ENCODE measurements around the gene ANXA11. TPM values are rescaled to one million over a fixed set of nuclear protein-coding genes. Genes with fewer than 3 reads are reported as not detected.
"Not testable (repeated sequence)": the region's sequence is repeated elsewhere in the genome, so short reads cannot be mapped to it uniquely, and the experiment has no call there.

Gene ANXA11
- total and polyA plus RNA-seq, 7 donors = 63.2 to 323 (median 109) TPM

GRCh38 chr10:80152820-80153219 is 52.5 kb downstream of the ANXA11 start:
- no peaks in the 10 kb centered on the region for H3K27me3 ChIP-seq
- peaks cover 5 to 73% (median 37%) of the 10 kb centered on the region in 4 donors for H3K36me3 ChIP-seq
- H3K9me3 ChIP-seq = peaks cover 0 to 5% (median 1%) of the 10 kb centered on the region in 4 donors
- intact Hi-C loops (cut with DNase I) = no loop called here
- WGBS, 2 donors = 75 to 90% methylated on average over 6 of the region's 6 CpGs
- H3K4me3 ChIP-seq = no peak overlapping the region
- peaks cover 0 to 34% (median 18%) of the 10 kb centered on the region in 4 donors for H3K4me1 ChIP-seq
- TF ChIP-seq EP300 (IDR thresholded peaks at IDR 0.05) = no peak
- TF ChIP-seq POLR2AphosphoS5 (IDR thresholded peaks at IDR 0.05) = peak in 1 of 4 donors; percentile 6
- TF ChIP-seq CTCF (IDR thresholded peaks at IDR 0.05) = no peak
- TF ChIP-seq POLR2A (IDR thresholded peaks at IDR 0.05) = no peak
- DNase-seq = no peak
- H3K27ac ChIP-seq = no peak overlapping the region

DNA sequence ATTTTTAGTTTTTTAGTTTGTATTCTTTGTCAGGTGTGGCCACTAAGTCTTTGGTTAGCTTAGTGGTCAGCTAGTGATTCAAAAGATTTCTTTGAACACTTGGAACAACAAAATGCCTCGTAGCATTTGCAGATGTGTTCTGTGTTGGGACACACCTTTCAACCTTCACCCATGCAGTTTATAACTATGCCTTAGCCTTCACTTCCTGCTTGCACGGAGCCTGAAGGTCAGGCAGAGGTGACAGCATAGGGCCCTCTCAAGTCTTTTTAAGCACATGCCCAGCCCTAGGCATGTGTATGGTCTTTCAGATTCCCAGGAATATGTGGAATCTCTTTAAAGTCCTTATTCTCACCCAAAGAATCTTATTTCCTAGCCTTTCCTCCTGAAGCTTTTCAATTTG is 55.2 kb downstream of the ANXA11 start:
- Histone ChIP-seq H3K36me3 (peaks cover 0 to 47% (median 18%) of the 10 kb centered on the region in 4 donors), H3K27me3 (no peaks in the 10 kb centered on the region), H3K9me3 (peaks cover 0 to 5% (median 1%) of the 10 kb centered on the region in 4 donors), H3K4me3 (no peak overlapping the region), H3K4me1 (peaks cover 0 to 10% (median 5%) of the 10 kb centered on the region in 4 donors), H3K27ac (no peak overlapping the region)
- 20 to 53% methylated on average over 2 of the region's 2 CpGs for WGBS, 2 donors
- TF ChIP-seq POLR2A (IDR thresholded peaks at IDR 0.05) = no peak
- no peak for TF ChIP-seq EP300 (IDR thresholded peaks at IDR 0.05)
- no peak for TF ChIP-seq POLR2AphosphoS5 (IDR thresholded peaks at IDR 0.05)
- TF ChIP-seq CTCF (IDR thresholded peaks at IDR 0.05) = no peak
- intact Hi-C loops (cut with DNase I) = no loop called here
- no peak for DNase-seq

DNA sequence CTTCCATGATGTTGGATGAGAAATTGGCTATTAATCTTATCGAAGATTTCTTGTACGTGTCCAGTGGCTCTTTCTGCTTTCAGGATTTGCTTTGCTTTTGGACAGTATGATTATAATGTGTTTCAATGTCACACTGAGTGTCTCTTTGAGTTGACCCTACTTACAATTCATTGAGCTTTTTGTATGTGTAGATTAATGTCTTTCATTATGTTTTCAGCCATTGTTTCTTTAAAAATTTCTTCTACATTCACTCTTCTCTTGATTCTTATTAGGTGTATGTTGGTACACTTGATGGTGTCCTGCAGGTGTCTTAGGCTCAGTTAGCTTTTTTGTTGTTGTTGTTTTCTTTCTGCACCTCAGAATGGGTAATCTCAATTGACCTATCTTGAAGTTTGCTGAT is 56.2 kb downstream of the ANXA11 start:
- Histone ChIP-seq H3K9me3 (peaks cover 0 to 5% (median 1%) of the 10 kb centered on the region in 4 donors), H3K4me3 (no peak overlapping the region), H3K27me3 (no peaks in the 10 kb centered on the region), H3K27ac (no peak overlapping the region), H3K36me3 (peaks cover 0 to 36% (median 14%) of the 10 kb centered on the region in 4 donors), H3K4me1 (peaks cover 0 to 11% (median 8%) of the 10 kb centered on the region in 4 donors)
- TF ChIP-seq POLR2AphosphoS5 (IDR thresholded peaks at IDR 0.05) (no peak), CTCF (IDR thresholded peaks at IDR 0.05) (no peak), EP300 (IDR thresholded peaks at IDR 0.05) (no peak), POLR2A (IDR thresholded peaks at IDR 0.05) (no peak)
- WGBS, 2 donors = 96 to 98% methylated on average over 2 of the region's 2 CpGs
- intact Hi-C loops (cut with DNase I) = loop anchor here (10.0 kb wide), 1 partner anchor 774 kb away; no protein-coding TSS in a partner anchor
- no peak for DNase-seq

GRCh38 chr10:80148166-80148805 is 57.1 kb downstream of the ANXA11 start:
- Histone ChIP-seq H3K27ac (no peak overlapping the region), H3K27me3 (no peaks in the 10 kb centered on the region), H3K4me1 (peaks cover 0 to 16% (median 12%) of the 10 kb centered on the region in 4 donors), H3K4me3 (no peak overlapping the region), H3K9me3 (peaks cover 0 to 5% (median 1%) of the 10 kb centered on the region in 4 donors), H3K36me3 (peaks cover 0 to 30% (median 8%) of the 10 kb centered on the region in 4 donors)
- intact Hi-C loops (cut with DNase I) = loop anchor here (10.0 kb wide), 1 partner anchor 773 kb away; no protein-coding TSS in a partner anchor
- TF ChIP-seq POLR2AphosphoS5 (IDR thresholded peaks at IDR 0.05) = no peak
- TF ChIP-seq POLR2A (IDR thresholded peaks at IDR 0.05) = no peak
- WGBS, 2 donors = 77 to 92% methylated on average over 5 of the region's 5 CpGs
- peak; percentile 62 for DNase-seq

DNA sequence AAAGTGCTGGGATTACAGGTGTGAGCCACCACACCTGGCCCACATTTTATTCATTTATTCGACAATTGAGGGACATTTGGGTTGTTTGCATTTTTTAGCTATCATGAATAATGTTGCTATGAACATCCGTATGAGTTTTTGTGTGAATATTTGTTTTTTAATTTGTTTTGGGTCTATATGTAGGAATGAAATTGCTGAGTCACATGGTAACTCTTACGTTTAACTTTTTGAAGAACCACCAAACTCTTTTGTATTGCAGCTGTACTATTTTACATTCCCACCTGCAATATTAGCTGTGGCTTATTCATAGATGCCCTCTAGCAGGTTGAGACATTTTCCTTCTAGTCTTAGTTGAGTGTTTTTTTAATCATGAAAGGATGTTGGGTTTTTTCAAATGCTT is 58.4 kb downstream of the ANXA11 start:
- intact Hi-C loops (cut with DNase I) = loop anchor here (10.0 kb wide), 1 partner anchor 772 kb away; no protein-coding TSS in a partner anchor
- Histone ChIP-seq H3K9me3 (peaks cover 0 to 5% (median 1%) of the 10 kb centered on the region in 4 donors), H3K36me3 (peaks cover 0 to 16% (median 7%) of the 10 kb centered on the region in 4 donors), H3K27me3 (no peaks in the 10 kb centered on the region), H3K4me3 (no peak overlapping the region), H3K27ac (no peak overlapping the region), H3K4me1 (peaks cover 0 to 16% (median 12%) of the 10 kb centered on the region in 4 donors)
- TF ChIP-seq POLR2AphosphoS5 (IDR thresholded peaks at IDR 0.05) = no peak
- no peak for TF ChIP-seq EP300 (IDR thresholded peaks at IDR 0.05)
- TF ChIP-seq CTCF (IDR thresholded peaks at IDR 0.05) = no peak
- TF ChIP-seq POLR2A (IDR thresholded peaks at IDR 0.05) = no peak
- DNase-seq = peak; percentile 17
- 73 to 87% methylated on average over 3 of the region's 3 CpGs for WGBS, 2 donors

DNA sequence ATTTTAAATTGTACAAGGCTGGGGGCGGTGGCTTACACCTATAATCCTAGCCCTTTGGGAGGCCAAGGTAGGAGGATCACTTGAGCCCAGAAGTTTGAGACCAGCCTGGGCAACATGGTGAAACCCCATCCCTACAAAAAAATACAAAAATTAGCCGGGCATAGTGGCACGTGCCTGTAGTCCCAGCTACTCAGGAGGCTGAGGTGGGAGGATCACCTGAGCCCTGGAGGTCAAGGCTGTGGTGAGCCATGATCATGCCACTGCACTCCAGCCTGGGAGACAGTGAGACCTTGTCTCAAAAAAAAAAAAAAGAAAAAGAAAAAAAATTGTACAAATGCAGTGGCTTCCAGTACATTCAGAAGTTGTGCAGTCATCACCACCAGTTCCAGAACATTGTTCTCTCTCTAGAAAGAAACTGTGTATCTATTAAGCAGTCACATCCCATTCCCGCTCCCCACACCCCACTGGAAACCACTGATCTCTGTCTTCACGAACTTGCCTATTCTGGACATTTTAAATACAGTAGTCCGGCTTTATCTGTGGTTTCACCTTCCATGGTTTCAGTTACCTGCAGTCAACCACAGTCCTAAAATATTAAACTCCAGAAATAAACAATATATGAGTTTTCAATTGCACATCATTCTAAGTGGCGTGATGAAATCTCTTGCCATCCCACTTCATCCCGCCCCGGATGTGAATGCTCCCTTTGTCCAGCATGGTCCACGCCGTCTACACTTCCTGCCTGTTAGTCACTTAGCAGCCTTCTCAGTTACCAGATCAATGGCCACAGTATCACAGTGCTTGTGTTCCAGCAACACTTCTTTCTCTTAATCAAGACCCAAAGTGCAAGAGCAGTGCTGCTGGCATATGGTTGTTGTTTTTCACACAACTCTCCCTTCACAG is 59.7 kb downstream of the ANXA11 start:
- not testable (repeated sequence) for H3K9me3 ChIP-seq, H3K4me3 ChIP-seq, H3K36me3 ChIP-seq, H3K27me3 ChIP-seq
- peak; percentile 73 for DNase-seq
- intact Hi-C loops (cut with DNase I) = loop anchor here (10.0 kb wide), 1 partner anchor 771 kb away; no protein-coding TSS in a partner anchor
- H3K27ac ChIP-seq = peak overlapping the region in 3 of 4 donors; percentile 27 to 34 (median 28)
- 77 to 81% methylated on average over 11 of the region's 11 CpGs for WGBS, 2 donors
- peaks cover 0 to 16% (median 12%) of the 10 kb centered on the region in 4 donors for H3K4me1 ChIP-seq
